ENCODE measurements around the gene ATXN7L1. TPM values are rescaled to one million over a fixed set of nuclear protein-coding genes. Genes with fewer than 3 reads are reported as not detected.
"Not testable (repeated sequence)": the region's sequence is repeated elsewhere in the genome, so short reads cannot be mapped to it uniquely, and the experiment has no call there.

ATXN7L1 gene
- polyA plus RNA-seq, 1 donor from 2014 or later: 17.8 TPM

DNA sequence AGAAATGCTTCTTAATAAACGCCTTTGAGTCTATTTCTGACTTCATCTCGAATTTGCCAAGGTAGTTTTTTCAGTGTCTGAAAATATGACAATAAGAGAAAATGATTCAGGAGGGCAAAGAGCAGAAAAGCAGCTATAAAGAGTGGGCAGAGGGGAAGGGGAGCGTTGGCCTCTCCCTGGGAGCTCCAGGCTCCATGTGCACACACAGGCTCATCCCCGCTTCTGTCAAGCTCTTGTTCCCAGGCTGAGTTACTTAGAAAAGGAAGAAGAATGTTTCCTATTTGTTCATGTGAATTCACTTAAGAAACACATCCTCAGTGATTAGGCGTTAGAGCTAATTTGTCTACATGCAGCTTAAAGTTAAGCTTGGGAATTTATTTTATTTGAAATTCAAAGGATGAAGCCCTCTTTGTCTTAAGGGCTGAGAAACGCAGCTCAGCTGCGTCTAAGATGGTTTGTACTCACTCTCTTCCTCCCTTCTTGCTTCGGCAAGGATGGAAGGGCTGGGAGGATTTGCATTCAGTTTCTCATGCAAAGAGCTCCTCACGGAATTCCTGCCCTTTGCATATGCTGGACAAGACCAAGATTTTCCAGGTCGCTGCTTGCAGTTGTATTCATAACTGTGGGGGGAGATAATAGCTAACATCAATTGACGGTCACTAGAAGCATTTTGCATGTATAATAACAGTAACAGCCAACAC lies 29.0 kb upstream of the ATXN7L1 start:
- Mint-ChIP-seq H3K4me1 (peaks cover 0 to 3% (median 0%) of the 10 kb centered on the region in 3 donors), H3K27me3 (peaks cover 5% of the 10 kb centered on the region), H3K36me3 (no peaks in the 10 kb centered on the region), H3K27ac (no peak overlapping the region), H3K4me3 (no peak overlapping the region), H3K9me3 (no peaks in the 10 kb centered on the region)

DNA sequence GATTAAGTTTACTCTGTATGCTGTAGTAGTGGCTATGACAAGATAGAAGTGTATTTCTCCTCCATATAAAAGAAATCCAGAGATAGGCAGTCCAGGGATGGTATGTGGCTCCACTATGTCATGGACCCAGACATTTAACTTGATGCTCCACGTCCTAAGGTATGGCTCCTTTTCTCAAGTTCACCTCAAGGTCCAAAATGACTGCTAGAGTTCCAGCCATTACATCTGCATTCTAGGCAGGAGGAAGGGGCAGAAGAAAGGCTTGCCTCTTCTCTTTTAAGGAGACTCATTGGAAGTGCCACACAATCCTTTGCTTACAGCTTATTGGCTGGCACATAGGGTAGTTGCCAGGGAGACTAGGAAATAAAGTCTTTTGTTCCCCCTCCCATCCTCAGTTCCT lies 27.7 kb upstream of the ATXN7L1 start:
- Mint-ChIP-seq H3K4me1 (peaks cover 0 to 3% (median 0%) of the 10 kb centered on the region in 3 donors), H3K36me3 (no peaks in the 10 kb centered on the region), H3K27ac (no peak overlapping the region), H3K4me3 (no peak overlapping the region), H3K9me3 (no peaks in the 10 kb centered on the region), H3K27me3 (peaks cover 4% of the 10 kb centered on the region)

DNA sequence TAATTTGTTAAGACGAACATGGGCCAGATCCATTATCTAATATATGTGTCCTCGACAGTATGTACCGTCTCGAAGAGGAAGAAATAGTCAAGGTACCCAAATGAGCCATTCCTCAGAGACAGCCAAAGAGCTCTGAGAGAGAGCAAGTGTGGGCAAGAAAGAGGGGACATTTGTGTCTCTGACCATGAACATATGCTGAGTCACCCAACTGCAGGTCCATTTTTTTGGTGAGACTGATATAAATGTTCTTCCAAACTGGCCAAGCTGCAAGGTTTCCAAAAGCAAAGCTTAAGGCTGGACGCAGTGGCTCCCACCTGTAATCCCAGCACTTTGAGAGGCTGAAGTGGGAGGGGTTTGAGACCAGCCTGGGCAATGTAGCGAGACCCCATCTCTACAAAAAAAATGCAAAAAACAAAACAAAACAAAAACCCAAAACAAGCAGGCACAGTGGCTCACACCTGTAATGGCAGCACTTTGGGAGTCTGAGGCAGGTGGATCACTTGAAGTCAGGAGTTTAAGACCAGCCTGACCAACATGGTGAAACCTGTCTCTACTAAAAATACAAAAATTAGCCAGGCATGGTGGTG lies 26.0 kb upstream of the ATXN7L1 start:
- no peaks in the 10 kb centered on the region for H3K9me3 Mint-ChIP-seq
- no peak overlapping the region for H3K4me3 Mint-ChIP-seq
- H3K36me3 Mint-ChIP-seq: no peaks in the 10 kb centered on the region
- H3K4me1 Mint-ChIP-seq: peaks cover 0 to 3% (median 0%) of the 10 kb centered on the region in 3 donors
- peaks cover 4% of the 10 kb centered on the region for H3K27me3 Mint-ChIP-seq
- H3K27ac Mint-ChIP-seq: no peak overlapping the region

DNA sequence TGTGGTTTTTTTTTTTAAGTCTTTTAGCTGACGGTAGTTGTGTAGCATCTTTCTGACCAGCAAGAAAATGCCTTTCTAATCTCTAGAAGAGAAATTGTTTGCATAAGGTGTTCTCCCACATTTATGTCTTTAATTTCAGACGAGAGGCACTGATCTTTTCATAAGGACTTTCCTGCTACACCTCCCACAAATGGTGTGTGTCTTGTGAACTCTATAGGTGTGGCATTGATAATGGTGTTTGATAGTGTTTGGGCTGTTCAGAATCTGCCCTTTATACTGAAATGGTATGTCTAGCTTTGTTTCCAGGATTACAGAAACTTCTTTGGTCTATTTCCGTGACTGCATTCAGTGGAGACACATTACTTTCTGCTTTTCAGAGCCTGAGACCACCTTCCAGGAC lies 21.6 kb upstream of the ATXN7L1 start:
- Mint-ChIP-seq H3K36me3 (no peaks in the 10 kb centered on the region), H3K9me3 (no peaks in the 10 kb centered on the region), H3K27me3 (no peaks in the 10 kb centered on the region), H3K27ac (no peak overlapping the region), H3K4me1 (no peaks in the 10 kb centered on the region), H3K4me3 (no peak overlapping the region)

DNA sequence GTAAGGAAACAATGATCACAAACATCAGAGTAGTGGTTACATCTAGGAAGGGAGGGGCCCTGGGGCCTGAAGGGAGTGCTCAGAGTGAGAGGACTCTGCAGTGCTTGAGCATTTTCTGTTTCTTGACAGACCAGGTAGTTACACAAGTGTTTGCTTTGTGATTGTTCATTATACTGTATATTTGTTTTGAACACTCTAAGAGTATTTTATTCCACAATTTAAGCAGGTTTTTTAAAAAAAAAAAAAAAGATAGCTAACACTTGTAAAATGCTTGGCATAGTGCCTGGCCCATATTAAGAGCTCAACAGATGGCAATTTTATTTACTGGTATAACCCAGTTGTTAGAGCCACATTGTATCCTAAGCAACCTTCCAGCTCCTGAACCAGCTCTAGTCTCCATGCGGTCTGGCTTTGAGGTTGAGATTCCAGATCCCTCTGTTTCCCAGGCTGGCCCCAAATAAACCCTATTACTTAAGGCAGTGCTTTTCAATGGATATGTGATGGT lies 20.1 kb upstream of the ATXN7L1 start:
- H3K27ac Mint-ChIP-seq: no peak overlapping the region
- peaks cover 4% of the 10 kb centered on the region for H3K27me3 Mint-ChIP-seq
- H3K9me3 Mint-ChIP-seq: no peaks in the 10 kb centered on the region
- H3K4me3 Mint-ChIP-seq: no peak overlapping the region
- H3K4me1 Mint-ChIP-seq: no peaks in the 10 kb centered on the region
- H3K36me3 Mint-ChIP-seq: no peaks in the 10 kb centered on the region

- Mint-ChIP-seq H3K9me3 (no peaks in the 10 kb centered on the region), H3K4me3 (no peak overlapping the region), H3K27ac (no peak overlapping the region), H3K36me3 (no peaks in the 10 kb centered on the region), H3K27me3 (peaks cover 4% of the 10 kb centered on the region), H3K4me1 (no peaks in the 10 kb centered on the region)
Observed at GRCh38 chr7:105894131-105894530, 17.7 kb upstream of the ATXN7L1 start.

DNA sequence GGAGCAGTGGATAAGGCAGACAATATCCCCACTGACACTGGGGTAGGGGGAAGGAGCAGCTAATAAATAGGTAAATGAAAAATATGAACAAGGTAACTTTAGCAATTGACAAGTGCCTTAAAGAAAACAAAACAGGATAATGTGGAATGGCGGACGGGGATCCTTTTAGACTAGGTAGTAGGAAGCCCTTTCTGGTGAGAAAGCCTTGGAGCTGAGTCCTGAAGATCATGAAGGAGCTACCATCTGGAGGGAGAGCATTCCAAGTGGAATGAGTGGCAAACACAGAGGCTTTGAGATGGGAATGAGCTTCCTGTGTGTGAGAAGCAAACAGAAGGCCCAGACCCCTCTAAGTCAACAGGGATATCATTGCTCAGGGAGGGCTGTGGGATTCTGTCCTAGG lies 16.0 kb upstream of the ATXN7L1 start:
- Mint-ChIP-seq H3K27me3 (peaks cover 6% of the 10 kb centered on the region), H3K9me3 (no peaks in the 10 kb centered on the region), H3K27ac (no peak overlapping the region), H3K4me3 (no peak overlapping the region), H3K36me3 (no peaks in the 10 kb centered on the region), H3K4me1 (no peaks in the 10 kb centered on the region)

DNA sequence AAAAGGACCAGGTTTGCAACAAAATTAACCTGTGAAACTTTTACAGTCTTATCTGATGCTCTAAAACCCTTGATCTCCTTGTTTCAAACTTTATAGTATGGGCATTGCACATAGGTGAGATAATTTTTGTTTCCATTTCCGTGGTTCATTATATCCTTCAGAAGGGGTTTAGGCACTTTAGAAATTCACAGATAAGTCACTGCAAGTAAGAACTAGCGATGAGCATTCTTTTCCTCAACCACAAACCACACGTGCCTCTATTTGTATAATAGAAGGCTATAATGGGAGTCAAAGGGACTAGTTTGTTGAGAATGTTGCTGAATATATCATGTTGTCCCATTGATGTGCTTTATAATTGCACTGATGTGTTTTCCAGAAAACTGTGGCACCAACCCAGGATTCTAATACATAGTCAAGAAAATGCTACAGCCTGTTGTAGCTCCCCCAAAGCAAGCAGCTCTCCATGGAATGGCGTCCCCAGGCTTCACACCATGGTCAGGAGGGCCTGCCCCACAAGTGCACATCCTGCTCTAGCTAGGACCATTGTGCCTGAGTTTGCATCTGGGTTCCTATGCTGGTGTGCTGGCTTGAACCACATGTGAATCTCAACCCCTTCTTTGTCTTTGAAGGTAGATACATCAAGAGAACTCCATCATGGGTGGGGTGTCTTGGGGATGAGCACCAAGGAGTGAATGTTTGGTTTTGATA lies 14.0 kb upstream of the ATXN7L1 start:
- Mint-ChIP-seq H3K9me3 (no peaks in the 10 kb centered on the region), H3K27ac (no peak overlapping the region), H3K36me3 (no peaks in the 10 kb centered on the region), H3K27me3 (peaks cover 9% of the 10 kb centered on the region), H3K4me1 (no peaks in the 10 kb centered on the region), H3K4me3 (no peak overlapping the region)

DNA sequence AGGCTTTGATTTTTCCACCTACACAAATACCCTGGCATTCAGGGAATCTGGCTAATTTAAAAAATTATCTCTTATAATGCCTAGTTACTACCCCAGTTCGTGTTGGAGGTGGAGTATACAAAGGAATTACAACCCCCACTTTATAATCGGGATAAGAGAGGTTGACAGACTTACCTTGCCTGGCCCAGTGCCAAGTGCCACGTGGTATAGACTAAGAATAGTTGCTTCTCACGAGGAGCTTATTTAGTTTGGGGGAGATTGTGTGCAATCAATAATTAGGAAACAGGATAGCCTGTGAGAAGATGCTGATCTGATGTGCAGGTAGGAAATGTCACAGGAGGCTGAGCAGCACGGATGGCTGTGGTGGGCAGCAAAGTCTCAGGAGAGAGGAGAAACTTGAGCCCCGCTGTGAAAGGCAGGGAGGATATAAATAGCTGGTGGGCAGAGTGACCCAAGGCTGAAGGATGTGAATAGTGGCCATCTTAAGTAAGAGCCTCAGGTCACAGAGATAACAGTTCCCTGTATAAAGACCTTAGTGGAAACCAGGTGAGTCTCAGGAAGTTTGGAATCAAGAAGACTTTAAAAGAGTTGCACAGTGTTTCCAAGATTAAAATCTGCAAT lies 11.3 kb upstream of the ATXN7L1 start:
- Mint-ChIP-seq H3K4me3 (no peak overlapping the region), H3K36me3 (no peaks in the 10 kb centered on the region), H3K27me3 (peaks cover 9% of the 10 kb centered on the region), H3K9me3 (peaks cover 0 to 2% (median 0%) of the 10 kb centered on the region in 3 donors), H3K27ac (no peak overlapping the region), H3K4me1 (no peaks in the 10 kb centered on the region)

DNA sequence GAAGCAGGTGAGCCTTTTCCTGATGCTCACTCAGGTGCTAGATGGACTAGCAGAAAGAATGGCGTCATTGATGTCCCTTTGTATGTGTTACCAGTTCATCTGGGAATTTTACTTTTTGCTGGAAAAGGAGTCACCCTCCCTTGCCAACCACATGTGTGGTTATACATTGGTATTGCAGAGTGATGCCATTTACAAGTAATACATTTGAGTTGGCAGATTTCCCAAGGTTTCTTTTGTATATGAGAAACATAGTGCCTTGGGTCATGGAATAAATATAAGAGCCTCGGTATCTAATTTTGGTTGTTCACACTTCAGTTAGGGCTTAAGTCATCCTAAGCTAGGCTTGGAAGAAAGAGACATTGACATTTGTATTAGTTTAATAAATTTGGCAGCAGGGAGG lies 10.4 kb upstream of the ATXN7L1 start:
- Mint-ChIP-seq H3K4me3 (no peak overlapping the region), H3K36me3 (no peaks in the 10 kb centered on the region), H3K4me1 (no peaks in the 10 kb centered on the region), H3K27me3 (peaks cover 5% of the 10 kb centered on the region), H3K9me3 (peaks cover 0 to 2% (median 0%) of the 10 kb centered on the region in 3 donors), H3K27ac (no peak overlapping the region)

GRCh38 chr7:105885387-105886111 lies 9.2 kb upstream of the ATXN7L1 start:
- Mint-ChIP-seq H3K27ac (peak overlapping the region in 1 of 3 donors; percentile 93), H3K36me3 (no peaks in the 10 kb centered on the region)

GRCh38 chr7:105883179-105883578 lies 6.8 kb upstream of the ATXN7L1 start:
- not testable (repeated sequence) for H3K9me3 Mint-ChIP-seq, H3K27me3 Mint-ChIP-seq, H3K4me3 Mint-ChIP-seq, H3K36me3 Mint-ChIP-seq, H3K4me1 Mint-ChIP-seq, H3K27ac Mint-ChIP-seq

More at GRCh38 chr7:105885387-105886111, 9.2 kb upstream of the ATXN7L1 start:
- H3K4me3 Mint-ChIP-seq: no peak overlapping the region
- H3K27me3 Mint-ChIP-seq: peaks cover 5% of the 10 kb centered on the region
- H3K9me3 Mint-ChIP-seq: peaks cover 0 to 2% (median 0%) of the 10 kb centered on the region in 3 donors
- H3K4me1 Mint-ChIP-seq: no peaks in the 10 kb centered on the region

GRCh38 chr7:105881439-105881838 lies 5.0 kb upstream of the ATXN7L1 start:
- Mint-ChIP-seq H3K4me1 (peaks cover 0 to 10% (median 0%) of the 10 kb centered on the region in 3 donors), H3K36me3 (no peaks in the 10 kb centered on the region), H3K4me3 (peak overlapping the region in 1 of 4 donors; percentile 7), H3K27ac (no peak overlapping the region), H3K9me3 (peaks cover 0 to 2% (median 0%) of the 10 kb centered on the region in 3 donors), H3K27me3 (peaks cover 2% of the 10 kb centered on the region)

DNA sequence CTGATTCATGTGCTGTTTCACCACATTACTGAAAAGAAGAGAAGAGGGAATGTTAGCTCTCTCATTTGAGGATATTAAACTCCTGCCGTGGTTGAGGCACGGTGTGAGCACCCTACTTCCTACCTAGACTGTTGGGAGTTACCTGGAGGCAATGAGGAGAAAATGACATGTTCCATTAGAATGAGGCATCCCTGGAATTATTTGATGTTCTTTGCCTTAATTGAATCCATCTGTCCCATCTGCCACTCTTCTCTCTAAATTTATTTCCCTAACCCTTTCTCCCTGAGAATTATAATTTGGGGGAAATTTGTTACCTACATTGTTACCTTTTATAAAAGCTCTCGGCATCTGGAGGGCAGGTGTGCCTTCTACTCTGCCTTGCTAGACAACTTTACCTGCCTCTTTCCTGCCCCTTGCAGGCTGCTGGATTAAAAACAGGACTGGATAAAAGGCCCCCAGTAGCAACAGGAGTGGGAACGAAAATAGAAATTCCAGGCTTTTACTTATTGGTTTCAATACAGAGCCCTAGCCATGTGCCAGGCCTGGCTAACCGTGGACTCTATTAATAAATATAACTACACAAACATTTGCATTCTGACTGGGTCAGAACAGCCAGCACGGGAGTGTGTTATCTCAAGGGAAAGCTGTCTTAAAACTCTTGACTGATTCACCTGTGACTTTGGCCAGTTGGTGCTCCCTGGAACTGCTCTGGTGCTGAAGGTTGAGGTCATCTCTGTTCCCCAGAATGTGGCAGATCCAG lies 4.4 kb upstream of the ATXN7L1 start:
- Mint-ChIP-seq H3K4me1 (peaks cover 0 to 12% (median 0%) of the 10 kb centered on the region in 3 donors), H3K27ac (no peak overlapping the region), H3K4me3 (no peak overlapping the region), H3K9me3 (peaks cover 0 to 2% (median 0%) of the 10 kb centered on the region in 3 donors), H3K36me3 (no peaks in the 10 kb centered on the region), H3K27me3 (peaks cover 2% of the 10 kb centered on the region)

Measured in IgD-negative memory B cell (primary cell).